T1000 (cell line): ENCODE data around the gene SHISA8.

Experiments used
- DNase-seq: peaks from one replicate; lab custom pipeline; 2025; ENCODE audit warnings: mixed read lengths; lab: John Stamatoyannopoulos, UW

The SHISA8 gene

DNA sequence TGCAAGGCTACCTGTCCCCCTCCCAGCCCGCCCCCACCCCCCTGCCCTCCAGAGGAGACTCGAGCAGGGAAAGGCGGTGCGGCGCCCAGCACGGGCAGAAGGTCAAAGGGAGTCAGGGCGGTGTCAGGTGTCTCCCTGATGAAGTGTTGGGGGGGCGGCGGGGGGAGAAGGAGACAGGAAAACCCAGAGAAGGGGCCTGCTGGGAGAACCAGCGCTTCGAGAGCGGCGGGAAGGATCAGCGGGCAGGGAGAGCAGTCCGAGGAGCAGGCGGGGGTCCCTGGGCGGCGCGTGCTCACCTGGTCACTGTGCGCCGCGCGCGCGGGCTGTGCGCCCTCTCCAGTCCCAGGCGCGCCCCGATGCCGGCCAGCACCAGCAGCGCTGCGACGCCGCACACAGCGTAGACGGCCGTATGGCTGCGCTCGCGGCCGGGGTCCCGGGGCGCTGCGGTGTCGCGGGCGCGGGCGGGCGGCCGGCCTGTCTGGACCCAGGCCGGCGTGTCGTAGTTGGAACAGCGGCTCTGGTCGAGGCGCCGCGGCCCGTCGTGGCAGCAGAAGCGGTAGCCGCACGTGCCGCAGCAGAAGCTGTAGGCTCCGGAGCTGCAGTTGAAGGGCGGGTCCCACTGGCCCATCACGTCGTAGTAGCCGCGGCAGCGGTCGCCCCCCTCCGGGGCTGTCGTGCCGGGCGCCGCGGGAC is 886 bp downstream of the SHISA8 start:
- no peak for DNase-seq

DNA sequence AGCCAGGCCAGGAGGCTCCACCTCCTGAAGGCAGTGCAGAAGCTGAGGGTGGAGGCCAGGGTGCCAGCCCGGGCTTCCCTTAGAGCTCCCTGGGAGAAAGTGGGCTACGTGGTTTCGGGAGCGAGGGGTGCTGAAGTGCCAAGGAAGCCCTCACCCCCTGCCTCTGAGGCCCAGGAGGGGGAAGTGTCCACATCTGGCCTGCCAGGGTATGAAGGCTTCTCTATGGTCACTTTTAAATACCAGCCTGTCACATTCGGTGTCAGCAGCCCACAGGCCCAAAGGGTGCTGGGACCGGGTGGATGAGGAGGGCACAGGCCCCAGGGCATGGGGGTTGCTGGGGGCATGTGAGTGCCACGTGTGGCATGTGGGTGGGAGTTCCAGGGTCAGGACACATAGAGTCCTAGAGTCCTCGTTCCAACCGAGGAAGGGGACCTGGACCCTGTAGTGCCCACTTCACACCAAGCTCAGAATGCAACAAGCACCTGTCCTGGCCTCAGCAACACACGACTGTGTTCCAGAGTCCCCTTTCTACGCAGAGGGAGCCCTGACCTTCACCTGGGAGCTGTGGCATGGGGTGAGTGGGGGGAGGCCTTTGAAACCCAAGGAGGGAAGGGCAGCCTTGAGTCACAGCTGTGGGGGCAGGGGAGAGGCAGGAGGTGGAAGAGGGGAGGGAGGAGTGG is 1.7 kb downstream of the SHISA8 start:
- DNase-seq, result no peak

DNA sequence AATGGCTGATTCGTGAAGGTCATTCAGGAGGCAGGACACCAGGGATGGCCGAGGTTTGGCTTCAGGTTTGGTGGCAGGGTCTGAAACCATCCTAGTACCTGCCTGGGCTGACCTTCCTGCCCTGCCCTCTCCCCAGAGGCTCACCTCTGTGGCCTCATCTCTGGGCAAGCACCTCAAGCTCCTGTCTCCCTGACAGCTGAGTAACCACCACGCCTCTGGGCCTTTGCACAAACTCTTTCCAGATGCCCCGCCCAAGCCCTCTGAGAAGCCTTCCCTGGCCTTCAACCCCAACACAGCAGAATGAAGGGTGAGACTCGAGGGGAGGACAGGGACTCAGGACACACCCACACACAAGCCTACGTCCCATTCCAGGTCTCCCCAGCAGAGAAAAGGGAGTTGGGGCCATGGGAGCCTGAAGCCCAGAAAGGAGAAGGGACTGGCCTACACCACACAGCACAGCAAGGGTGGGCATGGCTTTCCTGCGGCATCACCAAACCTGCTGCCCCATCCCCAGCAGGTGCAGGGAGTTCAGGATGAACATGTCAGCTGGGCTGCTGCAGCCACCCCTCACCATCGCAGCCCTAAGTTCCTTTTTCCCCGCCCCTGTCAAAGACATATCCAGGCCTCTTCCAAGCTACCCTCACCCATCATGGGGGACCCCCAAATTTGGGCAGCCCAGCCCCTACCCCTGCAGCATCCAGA is 2.4 kb downstream of the SHISA8 start:
- DNase-seq, result no peak

DNA sequence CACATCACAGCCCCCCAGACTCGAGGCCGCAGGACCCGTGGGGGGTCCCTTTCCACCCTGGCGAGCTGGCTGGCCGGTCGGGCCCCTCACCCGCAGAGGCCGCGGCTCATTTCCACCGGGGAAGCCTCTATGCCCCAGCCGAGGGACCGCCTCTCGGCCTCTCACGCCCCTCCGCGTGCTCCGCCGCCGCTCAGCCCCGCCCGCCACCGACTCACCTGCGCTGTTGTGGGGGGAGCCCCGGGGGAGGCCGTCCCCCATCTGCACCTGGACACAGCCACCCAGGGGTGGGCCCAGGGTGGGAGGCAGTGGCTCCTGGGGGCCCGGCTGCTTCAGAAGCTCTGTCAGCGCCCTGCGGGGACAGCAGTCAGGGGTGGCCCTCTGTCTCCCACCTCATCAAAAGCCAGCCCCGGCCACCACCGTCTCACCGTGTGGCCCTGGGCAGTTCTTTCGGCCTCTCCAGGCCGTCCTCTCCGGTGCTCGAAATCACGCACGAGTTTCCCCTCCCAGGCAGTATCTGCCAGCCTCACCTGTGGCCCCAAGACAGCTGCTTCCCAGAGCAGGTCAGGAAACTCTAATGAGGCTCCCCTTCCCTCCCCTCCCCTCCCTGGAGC is 3.8 kb downstream of the SHISA8 start:
- DNase-seq, result no peak

DNA sequence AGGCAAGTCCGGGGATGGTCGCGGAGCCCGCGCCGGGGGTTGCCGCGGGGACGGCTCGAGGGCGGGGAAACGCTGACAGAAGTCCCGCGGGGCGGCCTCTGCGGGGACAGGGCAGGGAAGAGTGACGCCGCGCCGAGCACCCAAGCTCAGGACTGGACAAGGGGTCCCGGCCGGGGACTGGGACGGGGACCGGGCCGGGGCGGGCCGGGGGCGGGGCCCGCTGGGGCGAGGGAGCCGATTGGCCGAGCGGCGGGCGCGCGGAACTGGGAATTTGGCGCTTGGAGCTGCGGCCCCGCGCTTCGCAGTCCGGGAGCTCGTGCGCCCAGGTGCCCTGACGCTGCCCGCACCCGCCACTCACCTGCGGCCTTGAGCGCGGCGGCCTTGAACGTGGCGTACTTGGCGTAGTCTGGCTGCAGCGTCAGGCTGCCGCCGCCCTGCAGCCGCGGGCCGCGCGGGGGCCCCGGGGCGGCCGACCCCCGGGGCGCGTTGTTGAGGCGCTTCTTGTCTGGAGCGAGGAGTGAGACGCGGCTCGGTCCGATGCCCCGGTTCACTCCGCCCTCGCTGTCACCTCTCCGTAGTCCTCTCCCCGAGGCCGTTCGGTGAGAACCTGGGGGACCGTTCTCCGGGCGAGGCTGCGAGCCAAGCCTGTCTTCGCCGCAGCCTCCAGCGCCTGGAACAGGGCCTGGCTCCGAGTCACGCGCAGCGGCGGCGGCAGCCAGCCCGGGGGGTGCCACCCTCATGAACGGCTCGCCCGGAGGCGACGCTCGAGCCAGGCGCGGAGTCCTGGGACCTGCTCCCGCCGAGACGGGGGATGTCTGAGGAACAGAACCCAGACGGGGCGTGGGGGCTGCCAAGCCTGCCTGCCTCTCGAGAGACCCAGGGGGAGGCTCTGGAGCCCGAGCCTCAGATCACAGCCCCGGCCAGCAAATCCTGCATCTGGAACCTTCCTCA is 4.5 kb downstream of the SHISA8 start:
- DNase-seq, result no peak

DNA sequence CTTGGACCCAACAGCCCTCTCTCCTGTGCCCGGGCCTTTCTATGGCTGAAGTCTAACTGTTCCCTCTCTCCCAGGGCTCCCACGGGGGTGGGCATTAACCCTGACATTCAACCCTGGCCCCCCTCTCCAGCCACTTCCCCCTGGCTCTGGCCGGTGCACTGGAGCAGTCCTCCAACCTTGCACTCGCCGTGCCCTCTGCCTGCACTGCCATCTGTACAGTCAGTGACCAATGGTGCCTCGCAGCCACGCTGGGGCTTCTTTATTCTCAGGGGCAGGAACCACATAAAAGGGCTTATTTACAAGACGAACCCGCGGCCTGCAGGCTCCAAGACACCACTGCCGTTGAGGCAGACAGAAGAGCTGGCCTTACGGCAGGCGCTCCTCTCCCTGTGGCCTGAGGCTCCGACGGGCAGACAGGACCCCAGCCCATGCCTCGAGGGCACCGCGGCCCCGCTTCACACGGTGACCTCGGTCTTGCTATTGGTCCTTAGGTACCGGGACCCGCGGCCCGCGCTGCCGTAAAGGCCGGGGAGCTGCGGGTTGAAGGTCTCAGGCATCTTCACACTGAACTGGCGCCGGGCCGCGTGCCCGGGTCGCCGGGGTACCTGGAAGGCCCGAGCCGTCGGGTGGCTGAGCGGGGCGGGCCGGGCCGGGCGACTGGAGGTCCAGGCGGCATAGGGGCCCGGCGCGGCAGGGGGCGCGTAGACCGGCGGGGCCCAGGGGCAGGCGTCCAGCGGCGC is 5.4 kb downstream of the SHISA8 start:
- no peak for DNase-seq

DNA sequence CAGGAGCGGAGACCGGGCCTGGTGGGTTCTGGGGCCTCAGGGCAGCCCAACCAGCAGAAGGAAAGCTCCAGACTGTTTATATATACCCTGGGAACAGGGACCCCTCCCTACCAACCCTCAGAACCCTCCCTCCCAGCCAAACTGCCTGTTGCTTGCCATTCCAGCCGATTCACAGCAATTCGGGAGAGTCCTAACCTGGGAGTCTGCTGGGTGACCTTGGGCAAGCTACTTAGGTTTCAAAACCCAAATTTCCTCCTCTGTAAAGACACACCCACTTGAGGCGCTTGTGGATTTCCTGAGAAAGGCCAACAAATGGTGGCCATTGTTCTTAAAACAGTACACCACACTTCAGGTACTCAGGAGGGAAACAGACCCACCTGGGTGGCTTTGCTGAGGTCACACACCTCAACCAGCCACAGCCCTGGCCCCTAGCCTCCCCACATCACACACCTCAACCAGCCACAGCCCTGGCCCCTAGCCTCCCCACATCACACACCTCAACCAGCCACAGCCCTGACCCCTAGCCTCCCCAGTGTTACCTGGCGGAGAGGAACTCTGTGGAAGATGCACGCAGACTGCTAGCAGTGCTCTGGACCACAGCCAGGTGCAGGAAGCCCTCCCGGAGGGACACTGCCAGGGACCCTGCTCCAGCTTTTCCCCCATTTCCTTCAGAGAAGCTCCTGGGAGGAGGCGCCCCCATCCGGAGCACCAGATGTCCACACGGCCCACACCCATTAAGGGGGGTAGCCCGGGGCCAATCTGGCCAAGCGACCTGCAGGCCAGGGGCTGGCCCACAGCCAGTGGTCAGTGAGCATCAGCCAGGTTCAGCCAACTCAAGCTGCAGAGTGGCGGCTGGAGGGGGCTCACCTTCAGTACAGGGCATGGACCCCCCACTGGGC is 6.2 kb downstream of the SHISA8 start:
- DNase-seq, result no peak

DNA sequence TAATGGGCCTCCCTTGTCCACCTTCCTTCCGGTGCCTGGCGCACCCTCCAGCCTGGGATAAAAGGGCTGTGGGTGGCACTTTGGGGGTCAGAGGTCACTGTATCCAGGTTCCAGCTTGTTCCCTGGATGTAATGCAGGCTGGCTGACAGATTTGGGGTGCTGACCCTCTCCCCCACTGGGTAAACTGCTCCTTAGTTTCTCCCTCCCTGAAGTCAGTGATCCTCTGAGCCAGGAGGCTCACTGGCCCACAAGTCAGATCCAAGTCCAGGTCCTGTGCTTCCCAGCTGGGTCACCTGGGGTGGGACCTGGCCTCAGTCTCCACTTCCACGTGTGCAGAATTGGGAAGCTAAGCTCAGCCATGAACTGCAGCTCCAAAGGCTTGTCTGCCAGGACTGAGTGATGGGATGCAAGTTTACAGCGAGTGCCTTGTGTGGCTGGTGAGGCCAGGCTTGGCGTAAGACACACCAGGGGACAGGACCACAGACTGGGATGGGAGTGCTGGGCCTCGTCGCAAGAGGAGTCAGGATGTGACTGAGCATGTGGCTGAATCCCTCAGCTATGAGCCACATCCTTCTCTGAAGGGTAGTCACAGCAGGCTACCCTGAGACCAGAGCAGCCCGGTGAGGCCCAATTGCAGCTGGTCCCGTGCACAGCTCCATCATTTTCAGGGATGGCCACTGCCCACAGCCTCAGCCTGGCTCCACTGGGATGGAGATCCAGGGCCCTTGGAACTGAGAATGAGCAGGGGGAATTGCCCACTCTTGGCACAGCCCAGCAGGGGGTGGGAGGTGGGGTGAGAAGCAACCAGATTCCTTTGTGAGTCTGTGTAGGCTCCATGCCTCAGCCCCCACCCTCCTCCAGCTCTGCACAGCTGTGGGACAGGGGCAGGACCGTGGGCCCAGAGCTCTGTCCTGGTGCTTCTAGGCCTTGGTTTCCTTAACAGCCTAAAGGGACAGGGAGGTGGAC is 7.2 kb downstream of the SHISA8 start:
- DNase-seq, result no peak

DNA sequence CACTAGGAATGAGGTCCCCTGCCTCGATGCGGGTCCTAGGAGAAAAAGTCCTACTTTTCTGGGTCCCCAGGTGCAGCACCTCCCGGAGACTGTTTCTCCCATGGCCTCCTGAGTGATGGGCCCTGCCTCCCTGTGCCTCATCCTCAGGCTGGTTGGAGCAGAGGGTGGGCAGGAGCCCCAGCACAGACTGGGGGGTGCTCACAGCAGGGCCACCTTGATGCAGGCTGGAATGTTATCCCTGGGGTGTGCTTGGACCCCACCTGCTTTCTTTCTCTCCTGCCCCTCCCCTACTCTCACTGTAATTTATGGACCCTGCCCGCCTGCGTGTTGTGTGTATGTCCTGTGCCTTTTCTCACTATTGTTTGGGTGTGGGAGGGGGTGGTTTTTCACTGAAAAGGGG is 8.1 kb downstream of the SHISA8 start:
- no peak for DNase-seq

DNA sequence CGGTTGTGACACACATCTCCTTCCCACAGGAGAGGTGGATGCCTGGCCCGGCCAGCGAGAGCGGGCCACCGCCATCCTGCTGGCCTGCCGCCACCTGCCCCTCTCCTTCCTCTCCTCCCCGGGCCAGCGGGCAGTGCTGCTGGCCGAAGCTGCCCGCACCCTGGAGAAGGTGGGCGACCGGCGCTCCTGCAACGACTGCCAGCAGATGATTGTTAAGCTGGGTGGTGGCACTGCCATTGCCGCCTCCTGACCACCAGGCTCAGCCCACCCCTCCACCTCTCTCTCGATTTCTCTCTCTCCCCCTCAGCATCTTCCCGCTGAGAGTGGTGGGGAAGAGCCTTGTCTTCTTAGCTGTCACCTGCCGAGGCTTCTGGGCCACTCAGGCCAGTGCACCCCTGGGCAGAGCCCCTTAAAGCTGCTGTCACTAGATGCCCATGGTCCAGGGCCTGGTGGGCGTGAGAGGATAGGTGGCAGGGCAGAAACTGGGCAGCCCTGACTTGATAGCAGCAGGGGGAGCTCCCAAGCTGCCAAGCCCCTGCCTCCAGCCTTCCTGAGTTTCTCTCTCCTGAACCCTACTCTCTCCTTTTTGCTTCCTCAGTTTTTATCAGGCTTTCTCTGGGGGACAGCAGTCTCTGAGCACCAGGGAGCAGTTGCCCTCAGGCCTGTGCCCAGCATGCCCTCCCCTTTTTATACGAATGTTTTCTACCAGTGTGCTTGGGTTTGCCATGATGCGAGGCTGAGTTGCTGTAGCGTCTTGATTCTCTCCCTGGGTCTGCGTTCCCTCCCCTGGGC is 9.3 kb downstream of the SHISA8 start:
- no peak for DNase-seq

DNA sequence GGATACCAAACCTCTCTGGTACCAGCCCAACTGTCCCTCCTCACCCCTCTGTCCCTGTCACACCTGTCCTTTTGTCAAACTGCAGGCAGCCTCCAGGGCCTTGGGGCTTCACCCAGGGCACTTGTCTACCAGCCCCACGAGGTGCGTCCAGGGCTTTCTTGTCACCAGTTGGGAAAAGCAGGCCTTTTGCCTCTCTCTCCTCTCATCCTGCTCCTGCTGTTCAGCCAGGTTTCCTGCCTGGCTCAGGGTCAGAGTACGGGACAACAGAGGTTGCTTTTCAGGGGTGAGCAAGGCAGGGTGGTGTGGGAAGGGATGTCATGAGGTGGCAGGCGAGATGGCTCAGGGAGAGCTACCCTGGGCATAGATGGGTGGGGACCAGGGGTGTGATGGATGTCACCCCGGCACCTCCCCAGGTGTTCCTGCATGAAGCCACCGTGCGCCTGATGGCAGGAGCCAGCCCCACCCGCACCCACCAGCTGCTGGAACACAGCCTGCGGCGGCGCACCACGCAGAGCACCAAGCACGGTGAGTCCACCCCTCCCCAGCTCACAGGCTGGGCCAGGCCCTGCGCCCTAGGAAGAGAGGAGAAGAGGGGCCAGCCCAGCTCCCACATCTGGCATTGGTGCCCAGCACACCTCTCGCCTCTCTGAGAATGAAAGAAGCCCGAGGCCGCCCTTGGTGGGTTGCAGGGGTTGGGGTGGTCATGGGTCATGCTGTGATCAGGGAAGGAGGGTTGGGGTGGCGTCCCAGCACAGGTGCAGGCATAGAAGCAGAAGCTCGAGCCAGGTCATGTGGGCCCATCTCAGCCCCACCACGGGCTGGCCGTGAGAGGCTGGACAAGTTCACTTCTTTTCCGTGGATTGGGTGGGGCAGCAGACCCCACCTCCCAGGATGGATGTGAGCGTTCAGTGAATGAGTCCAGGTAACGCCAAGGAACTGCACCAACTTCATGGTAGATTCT is 10.1 kb downstream of the SHISA8 start:
- DNase-seq, result no peak

DNA sequence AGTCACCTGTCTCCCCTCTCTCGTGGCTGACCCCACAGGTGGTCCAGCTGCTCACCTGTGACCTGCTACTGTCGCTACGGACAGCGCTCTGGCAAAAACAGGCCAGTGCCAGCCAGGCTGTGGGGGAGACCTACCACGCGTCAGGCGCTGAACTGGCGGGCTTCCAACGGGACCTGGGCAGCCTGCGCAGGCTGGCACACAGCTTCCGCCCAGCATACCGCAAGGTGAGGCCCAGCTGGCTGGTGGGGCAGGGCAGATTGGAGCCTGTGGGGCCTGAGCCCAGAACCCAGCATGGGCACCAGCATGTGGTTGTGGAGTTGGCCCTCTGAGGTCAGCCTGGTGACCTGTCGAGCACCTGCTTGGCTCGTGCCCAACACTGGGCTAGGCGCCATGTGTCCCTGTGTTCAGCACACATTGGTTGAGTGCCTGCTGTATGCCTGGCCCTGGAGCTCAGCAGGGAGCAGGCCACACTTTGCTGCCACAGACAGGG is 11.9 kb downstream of the SHISA8 start:
- DNase-seq, result no peak

DNA sequence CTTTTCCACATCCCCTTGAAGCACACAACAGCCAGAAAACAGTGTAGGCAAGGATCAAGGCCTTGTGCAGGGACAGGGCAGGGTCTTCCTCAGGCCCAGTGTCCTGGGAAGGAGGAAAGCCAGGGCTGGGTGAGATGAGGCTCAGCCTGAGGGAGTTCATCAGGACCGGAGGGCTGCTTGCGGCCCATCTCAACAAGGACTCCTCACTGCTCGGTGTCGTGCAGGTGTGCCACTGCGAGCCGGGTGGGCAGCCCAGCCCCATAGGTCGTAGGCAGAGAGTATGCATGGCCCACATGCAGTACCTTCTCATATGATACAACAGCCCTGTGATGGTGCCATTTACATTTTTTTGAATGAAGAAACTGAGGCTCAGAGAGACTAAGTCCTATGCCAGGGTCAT is 12.9 kb downstream of the SHISA8 start:
- no peak for DNase-seq

DNA sequence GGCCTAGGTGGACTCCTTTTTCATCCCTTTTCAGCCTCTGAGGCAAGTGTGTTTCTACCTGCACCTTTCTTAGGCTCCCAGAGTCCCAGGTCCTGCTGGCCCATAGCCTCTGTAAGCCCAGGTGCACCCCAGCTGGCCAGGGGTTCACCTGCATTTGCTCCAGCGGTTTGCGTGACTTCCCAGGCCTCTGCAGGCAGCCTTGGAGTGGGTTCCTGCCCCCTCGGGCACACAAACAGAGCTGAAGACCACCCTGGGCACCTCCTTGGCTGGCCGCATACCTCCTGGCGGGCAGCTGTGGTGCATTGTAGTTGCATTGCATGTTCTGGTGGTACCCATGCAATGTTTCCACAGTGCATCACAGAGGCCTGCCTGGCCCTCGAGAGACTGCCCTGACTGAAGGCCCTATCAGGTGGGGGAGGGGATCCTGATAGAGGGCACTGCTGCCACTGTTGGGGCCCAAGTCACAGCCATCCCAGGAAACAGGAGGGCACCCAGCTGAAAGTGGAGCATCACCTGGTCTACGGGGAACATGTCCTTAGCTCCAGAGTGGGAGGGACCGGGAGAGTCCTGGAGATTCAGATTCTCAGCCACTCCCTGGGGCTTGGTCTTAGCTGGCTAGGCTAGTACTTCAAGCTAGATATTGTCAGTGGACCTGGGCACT is 14.1 kb downstream of the SHISA8 start:
- no peak for DNase-seq

DNA sequence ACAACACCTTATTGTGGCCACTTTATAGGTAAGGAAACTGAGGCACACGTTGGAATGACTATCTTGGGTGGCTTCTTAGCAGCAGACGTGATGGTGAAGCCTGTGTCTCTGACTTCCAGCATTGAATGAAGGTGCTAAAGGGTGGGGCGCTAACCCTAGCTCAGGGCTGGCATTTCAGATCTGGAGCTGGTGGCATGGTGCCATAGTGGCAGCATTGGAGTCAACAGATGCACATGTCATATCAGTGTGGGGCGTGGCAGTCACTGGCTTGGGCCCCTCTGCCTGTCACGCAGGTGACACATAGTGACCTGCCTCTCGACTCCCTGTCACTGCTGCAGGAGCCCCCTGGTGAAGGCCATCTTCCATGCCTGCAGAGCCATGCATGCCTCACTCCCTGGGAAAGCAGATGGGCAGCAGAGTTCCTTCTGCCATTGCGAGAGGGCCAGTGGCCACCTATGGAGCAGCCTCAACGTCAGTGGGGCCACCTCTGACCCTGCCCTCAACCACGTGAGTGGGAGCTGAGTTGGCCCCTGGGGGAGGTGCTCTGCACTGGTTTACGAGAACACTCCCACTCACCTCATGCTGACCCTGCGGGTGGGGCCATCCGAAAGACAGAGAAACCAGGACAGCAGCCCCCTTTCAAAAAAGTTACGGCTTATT is 14.8 kb downstream of the SHISA8 start:
- no peak for DNase-seq
